Activated T-helper 17 cell treated with anti-CD3 and anti-CD28 coated beads, Interleukin-2, amount 50 U/mL, for 72 hours (primary cell): ENCODE data around the gene FHDC1. TPM values are rescaled to one million over a fixed set of nuclear protein-coding genes. Genes with fewer than 3 reads are reported as not detected.

Experiments used
- ATAC-seq: fragments of 150-1000 bp; cut with Tn5 transposase; replicated peaks from 2 replicates; pipeline ENCODE4 v1.10.0; 2021; ENCODE audit warnings: mild to moderate bottlenecking, moderate library complexity
- H3K27ac Mint-ChIP-seq: one replicate; pipeline ENCODE4 v1.8.0; 2022; ENCODE audit warnings: mixed read lengths
- H3K27me3 Mint-ChIP-seq: one replicate; pipeline ENCODE4 v1.8.0; 2022; ENCODE audit warnings: mixed read lengths
- H3K36me3 Mint-ChIP-seq: one replicate; pipeline ENCODE4 v1.8.0; 2022; ENCODE audit warnings: low read depth, mild to moderate bottlenecking, mixed read lengths
- H3K4me1 Mint-ChIP-seq: one replicate; pipeline ENCODE4 v1.8.0; 2022; ENCODE audit warnings: mixed read lengths
- H3K4me3 Mint-ChIP-seq: one replicate; pipeline ENCODE4 v1.8.0; 2022; ENCODE audit warnings: mild to moderate bottlenecking, mixed read lengths
- H3K9me3 Mint-ChIP-seq: one replicate; pipeline ENCODE4 v1.8.0; 2022; ENCODE audit warnings: mixed read lengths
- total RNA-seq, 2 donors: library from RNA; stranded (reverse); gene quantifications; one replicate each; pipeline ENCODE4 v1.2.3, GENCODE V29; 2022

Gene FHDC1
- total RNA-seq, 2 donors from 2014 or later = 0.32 to 0.48 TPM

DNA sequence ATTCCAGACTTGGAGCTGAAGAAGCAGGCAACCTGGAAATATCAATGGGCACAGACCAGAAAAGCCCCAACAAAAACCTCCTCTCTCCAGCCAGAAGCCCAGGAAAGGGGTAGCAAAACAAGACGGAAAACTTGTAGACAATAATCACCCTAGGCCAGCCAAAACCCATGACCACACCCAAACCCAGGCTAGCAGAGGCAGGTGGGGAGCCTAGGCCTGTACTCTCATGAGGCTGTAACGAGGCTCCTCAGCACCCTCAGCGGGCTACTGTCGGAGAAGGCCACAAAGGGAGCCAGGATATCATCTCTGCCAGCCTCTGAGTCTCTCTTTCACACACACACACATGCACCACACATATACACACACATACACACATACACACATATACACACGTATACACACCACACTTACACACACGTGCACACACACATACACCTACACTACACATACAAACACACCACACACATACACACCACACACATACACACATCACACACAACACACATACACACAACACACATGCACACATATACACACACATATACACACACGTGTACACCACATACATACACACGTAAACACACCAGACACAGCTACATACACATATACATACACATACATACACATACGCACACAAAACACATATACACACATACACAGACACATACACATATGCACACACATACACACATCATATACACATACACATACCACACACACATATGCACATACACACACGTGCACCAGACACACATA, 90.6 kb downstream of the FHDC1 start:
- Mint-ChIP-seq H3K36me3 (no peaks in the 10 kb centered on the region), H3K4me1 (no peaks in the 10 kb centered on the region), H3K27ac (no peak overlapping the region), H3K4me3 (no peak overlapping the region), H3K27me3 (peaks cover 18% of the 10 kb centered on the region), H3K9me3 (peaks cover 18% of the 10 kb centered on the region)
- no peak for ATAC-seq

- peaks cover 18% of the 10 kb centered on the region for H3K9me3 Mint-ChIP-seq
- ATAC-seq = no peak
- no peak overlapping the region for H3K27ac Mint-ChIP-seq
- H3K4me1 Mint-ChIP-seq = no peaks in the 10 kb centered on the region
- H3K4me3 Mint-ChIP-seq = no peak overlapping the region
- no peaks in the 10 kb centered on the region for H3K36me3 Mint-ChIP-seq
- H3K27me3 Mint-ChIP-seq = peaks cover 17% of the 10 kb centered on the region
These were observed 91.7 kb downstream of the FHDC1 start for GRCh38 chr4:153027866-153028265.

DNA sequence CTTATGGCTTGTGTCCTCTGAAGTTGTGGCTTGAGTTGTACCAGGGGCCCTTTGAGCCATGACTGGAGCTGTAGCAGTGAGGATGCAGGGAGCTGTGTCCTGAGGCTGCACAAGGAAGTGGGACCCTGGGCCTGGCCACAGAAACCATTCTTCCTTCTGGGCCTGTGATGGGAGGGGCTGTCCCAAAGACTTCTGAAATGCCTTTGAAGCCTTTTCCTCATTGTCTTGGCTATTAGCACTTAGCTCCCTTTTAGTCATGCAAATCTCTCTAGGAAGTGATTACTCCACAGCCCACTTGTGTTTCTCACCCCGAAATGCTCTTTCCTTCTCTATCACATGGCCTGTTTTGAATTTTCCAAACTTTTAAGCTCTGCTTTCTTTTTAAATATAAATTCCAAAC, 92.4 kb downstream of the FHDC1 start:
- no peaks in the 10 kb centered on the region for H3K36me3 Mint-ChIP-seq
- no peak overlapping the region for H3K27ac Mint-ChIP-seq
- peaks cover 17% of the 10 kb centered on the region for H3K27me3 Mint-ChIP-seq
- no peak overlapping the region for H3K4me3 Mint-ChIP-seq
- no peaks in the 10 kb centered on the region for H3K4me1 Mint-ChIP-seq
- no peak for ATAC-seq
- H3K9me3 Mint-ChIP-seq = peaks cover 18% of the 10 kb centered on the region

Other genes with a start within 250 kb of the FHDC1 start
- gene TIGD4, start 156.6 kb upstream of the FHDC1 start, total RNA-seq = under 1 TPM in 1 of 2 donors, not detected in 1; 0.21 TPM
- gene ARFIP1, start 156.4 kb upstream of the FHDC1 start, total RNA-seq = 10 to 100 TPM; 11.4 to 14.0 TPM